Kidney epithelial cell (primary cell): ENCODE results near the gene LAMA1. TPM values are rescaled to one million over a fixed set of nuclear protein-coding genes. Genes with fewer than 3 reads are reported as not detected.

Source experiments
- DNase-seq: peaks from one replicate; pipeline ENCODE4 v3.0.0-alpha.2; 2010; ENCODE audit warnings: low read depth
- H3K27me3 ChIP-seq: 2 replicates; pipeline ENCODE4 v1.6.0; 2011; ENCODE audit warnings: low read length; ENCODE audit not compliant: control insufficient read depth, insufficient read depth
- H3K36me3 ChIP-seq: 2 replicates; pipeline ENCODE4 v1.5.1; 2011; ENCODE audit warnings: low read length; ENCODE audit not compliant: control insufficient read depth, insufficient read depth
- H3K4me3 ChIP-seq: 2 replicates; pipeline ENCODE4 v1.5.1; 2011; ENCODE audit warnings: low read depth, mild to moderate bottlenecking, control low read depth, low read length
- CTCF ChIP-seq: IDR thresholded peaks from 2 replicates; pipeline ENCODE4 v1.5.1; 2011; ENCODE audit warnings: mild to moderate bottlenecking, moderate library complexity, low read length, control low read depth, inconsistent platforms; ENCODE audit not compliant: insufficient read depth, poor library complexity, severe bottlenecking
- total RNA-seq: library from RNA; depleted of rRNA; stranded (reverse); fragments of >200 nt; gene quantifications from 2 replicates; pipeline ENCODE4 v1.2.3, GENCODE V29; 2015

LAMA1 gene
- total RNA-seq, 1 donor from 2014 or later = 29.5 TPM

- no peaks in the 10 kb centered on the region for H3K36me3 ChIP-seq
- no peak overlapping the region for H3K4me3 ChIP-seq
- H3K27me3 ChIP-seq = no peaks in the 10 kb centered on the region
- no peak for TF ChIP-seq CTCF
- DNase-seq = no peak
These were observed 50.5 kb downstream of the LAMA1 start for GRCh38 chr18:7066965-7067555.

GRCh38 chr18:7065736-7066135 lies 51.9 kb downstream of the LAMA1 start:
- TF ChIP-seq CTCF = no peak
- Histone ChIP-seq H3K27me3 (no peaks in the 10 kb centered on the region), H3K4me3 (no peak overlapping the region), H3K36me3 (no peaks in the 10 kb centered on the region)
- DNase-seq = no peak

GRCh38 chr18:7064346-7064745 lies 53.3 kb downstream of the LAMA1 start:
- TF ChIP-seq CTCF = no peak
- no peaks in the 10 kb centered on the region for H3K36me3 ChIP-seq
- DNase-seq = no peak
- H3K27me3 ChIP-seq = no peaks in the 10 kb centered on the region
- H3K4me3 ChIP-seq = no peak overlapping the region

- no peak for DNase-seq
- no peak for TF ChIP-seq CTCF
- no peaks in the 10 kb centered on the region for H3K36me3 ChIP-seq
- H3K4me3 ChIP-seq = no peak overlapping the region
- H3K27me3 ChIP-seq = no peaks in the 10 kb centered on the region
These were observed 54.8 kb downstream of the LAMA1 start for GRCh38 chr18:7062811-7063210.

GRCh38 chr18:7062236-7062635 lies 55.4 kb downstream of the LAMA1 start:
- no peak for TF ChIP-seq CTCF
- H3K27me3 ChIP-seq = no peaks in the 10 kb centered on the region
- H3K4me3 ChIP-seq = no peak overlapping the region
- H3K36me3 ChIP-seq = no peaks in the 10 kb centered on the region
- DNase-seq = no peak

- TF ChIP-seq CTCF = no peak
These were observed 58.3 kb downstream of the LAMA1 start for GRCh38 chr18:7059276-7059675.

More at GRCh38 chr18:7059276-7059675, 58.3 kb downstream of the LAMA1 start:
- no peak overlapping the region for H3K4me3 ChIP-seq
- no peaks in the 10 kb centered on the region for H3K36me3 ChIP-seq
- DNase-seq = no peak
- no peaks in the 10 kb centered on the region for H3K27me3 ChIP-seq
